Left cardiac atrium (tissue), 4 donors: Measurements from ENCODE around the gene MBOAT2. TPM values are rescaled to one million over a fixed set of nuclear protein-coding genes. Genes with fewer than 3 reads are reported as not detected.

ENCODE experiments used
- ATAC-seq, 2 donors: fragments of 200-7000 bp; cut with Tn5 transposase; one replicate each; pipeline ENCODE4 v1.9.1; 2020; ENCODE audit warnings: mild to moderate bottlenecking in 2 of 2, moderate library complexity in 2 of 2
- DNase-seq: peaks from one replicate; pipeline ENCODE4 v3.0.0-alpha.2; 2020
- intact Hi-C, 2 donors: fragments of 100-400 bp; cut with DNase I; formaldehyde crosslinking; loops; one replicate each; pipeline versions ENCODE4 v1.14.1 to v1.15.1; 2022 to 2023
- total RNA-seq, 2 donors: library from RNA; stranded (reverse); fragmentation: NEBNext Ultra II Directional; extraction: Animal tissue kit (Norgen Biotek cat#: 25700); gene quantifications; one replicate each; pipeline ENCODE4 v1.2.1, GENCODE V29; 2021
- donor health status: DM: no; HTN: yes; CAD: no.
- donor health status: DM: no; HTN: yes; CAD: no; lungs with severe emphysema.
- donor health status: DM: yes; HTN: yes; CAD: no.
- donor health status: Dilated cardiomyopathy.

The MBOAT2 gene
- total RNA-seq, 2 donors from 2014 or later, result 6.7 to 8.8 TPM

GRCh38 chr2:9021563-9022211 lies 18.2 kb upstream of the MBOAT2 start:
- intact Hi-C loops, result no loop called here
- ATAC-seq, result no peak
- DNase-seq, result no peak

- intact Hi-C loops, result no loop called here
- DNase-seq (no peak), ATAC-seq (no peak)
These were observed 16.8 kb upstream of the MBOAT2 start for GRCh38 chr2:9020267-9020666.

GRCh38 chr2:9018534-9018933 lies 15.1 kb upstream of the MBOAT2 start:
- no peak for DNase-seq

GRCh38 chr2:9018109-9018508 lies 14.6 kb upstream of the MBOAT2 start:
- DNase-seq (no peak), ATAC-seq (no peak)
- intact Hi-C loops, result no loop called here

More at GRCh38 chr2:9018534-9018933, 15.1 kb upstream of the MBOAT2 start:
- ATAC-seq, result no peak
- intact Hi-C loops, result no loop called here

- intact Hi-C loops, result no loop called here
- no peak for DNase-seq
- ATAC-seq, result no peak
These were observed 13.9 kb upstream of the MBOAT2 start for GRCh38 chr2:9017411-9017810.

DNA sequence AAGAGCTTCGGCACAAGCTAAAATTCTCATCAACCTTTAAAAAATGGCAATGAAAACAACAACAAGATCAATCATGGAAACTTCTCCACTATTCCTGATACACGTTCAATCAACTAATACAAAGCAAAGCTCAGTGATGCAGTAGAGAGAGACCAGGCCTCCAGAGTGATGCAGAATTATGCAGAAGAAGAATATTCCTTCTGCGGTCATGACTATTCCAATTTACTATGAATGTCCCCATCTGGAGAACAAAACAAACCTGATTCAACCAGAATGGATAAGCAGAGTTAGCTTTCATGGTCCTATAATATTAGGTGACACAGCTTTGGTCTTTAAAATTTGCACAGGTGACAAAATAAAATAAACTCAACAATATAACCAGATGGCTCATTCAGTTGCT lies 12.5 kb upstream of the MBOAT2 start:
- no peak for DNase-seq
- no peak for ATAC-seq
- intact Hi-C loops, result no loop called here

DNA sequence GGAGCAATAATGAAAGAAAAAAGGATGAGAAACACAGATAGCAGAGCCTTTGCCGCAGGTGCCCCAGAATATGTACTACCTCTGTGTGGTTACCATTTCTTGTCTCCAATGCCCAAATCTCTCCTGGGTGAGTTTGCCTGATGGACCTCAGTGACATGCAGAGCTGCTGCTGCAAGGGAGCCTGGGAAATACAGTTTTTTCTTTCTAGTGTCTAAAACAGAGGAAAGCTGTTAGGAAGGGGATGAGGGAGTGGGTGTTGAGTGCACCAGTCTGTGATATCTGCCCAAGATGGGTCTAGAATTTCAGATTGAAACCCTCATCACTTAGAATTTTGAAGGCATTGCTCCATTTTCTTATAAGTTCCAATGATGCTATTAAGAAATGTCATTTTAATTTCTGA lies 9.9 kb upstream of the MBOAT2 start:
- no peak for DNase-seq
- no peak for ATAC-seq
- intact Hi-C loops, result no loop called here

- no peak for ATAC-seq
- DNase-seq, result no peak
- intact Hi-C loops, result no loop called here
These were observed 7.4 kb upstream of the MBOAT2 start for GRCh38 chr2:9010866-9011265.

GRCh38 chr2:9008951-9009664 lies 5.6 kb upstream of the MBOAT2 start:
- DNase-seq (no peak), ATAC-seq (no peak)
- intact Hi-C loops, result loop anchor here in 1 of 2 donors (10.0 kb wide), 1 partner anchor 96 kb away; no protein-coding TSS in a partner anchor

- intact Hi-C loops, result loop anchor here in 1 of 2 donors (10.0 kb wide), 1 partner anchor 98 kb away; no protein-coding TSS in a partner anchor
- no peak for ATAC-seq
- no peak for DNase-seq
These were observed 2.9 kb upstream of the MBOAT2 start for GRCh38 chr2:9006368-9006767.

DNA sequence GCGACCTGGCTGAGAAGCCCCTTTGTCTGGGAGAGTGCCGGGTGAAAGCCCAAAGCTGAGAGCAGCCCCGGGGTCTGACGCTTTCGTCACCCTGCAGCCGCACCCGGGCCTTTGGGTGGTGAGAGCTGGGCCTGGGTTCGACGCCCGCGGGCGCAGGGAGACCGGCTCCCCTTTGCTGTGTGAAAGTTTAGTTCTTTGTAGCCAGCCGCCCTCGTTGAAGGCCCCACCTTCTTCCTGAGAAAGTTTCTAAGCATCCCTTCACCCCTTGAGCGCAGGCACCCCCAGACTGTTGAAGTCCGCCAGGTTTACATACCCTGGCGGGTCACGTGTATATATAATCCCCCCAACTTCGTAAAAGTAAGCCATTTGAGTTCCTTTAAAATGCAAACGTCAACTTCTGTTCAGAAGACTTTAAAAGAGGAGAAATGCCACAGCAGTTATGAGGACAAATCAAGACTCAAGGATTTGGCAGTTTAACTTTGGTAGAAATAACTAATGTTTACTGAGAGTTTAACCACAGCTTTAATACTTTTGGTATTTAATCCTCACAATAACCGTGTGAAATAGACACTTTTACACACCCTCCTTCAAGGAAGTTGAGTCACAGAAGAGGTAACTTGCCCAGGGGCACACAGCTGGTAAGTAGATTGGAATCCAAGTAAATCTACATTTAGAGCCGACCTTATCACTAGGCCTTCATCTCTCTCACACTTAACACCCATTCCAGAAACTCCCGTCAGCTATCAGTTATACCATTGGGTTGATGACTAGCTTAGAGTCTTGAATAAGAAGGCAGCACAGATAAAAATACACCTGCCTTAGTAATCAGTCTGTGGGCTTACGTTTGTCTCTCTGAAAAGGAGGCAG lies 1.1 kb upstream of the MBOAT2 start:
- ATAC-seq (no peak), DNase-seq (no peak)
- intact Hi-C loops, result loop anchor here in 1 of 2 donors (10.0 kb wide), 1 partner anchor 100 kb away; no protein-coding TSS in a partner anchor

- intact Hi-C loops, result loop anchor here in 1 of 2 donors (10.0 kb wide), 1 partner anchor 102 kb away; no protein-coding TSS in a partner anchor
- ATAC-seq, result no peak
- DNase-seq, result no peak
These were observed 193 bp downstream of the MBOAT2 start for GRCh38 chr2:9003366-9003615.

GRCh38 chr2:9002637-9003365 lies 683 bp downstream of the MBOAT2 start:
- no peak for DNase-seq
- intact Hi-C loops, result loop anchor here in 1 of 2 donors (10.0 kb wide), 1 partner anchor 102 kb away; no protein-coding TSS in a partner anchor
- peak in 1 of 2 donors; percentile 15 for ATAC-seq

DNA sequence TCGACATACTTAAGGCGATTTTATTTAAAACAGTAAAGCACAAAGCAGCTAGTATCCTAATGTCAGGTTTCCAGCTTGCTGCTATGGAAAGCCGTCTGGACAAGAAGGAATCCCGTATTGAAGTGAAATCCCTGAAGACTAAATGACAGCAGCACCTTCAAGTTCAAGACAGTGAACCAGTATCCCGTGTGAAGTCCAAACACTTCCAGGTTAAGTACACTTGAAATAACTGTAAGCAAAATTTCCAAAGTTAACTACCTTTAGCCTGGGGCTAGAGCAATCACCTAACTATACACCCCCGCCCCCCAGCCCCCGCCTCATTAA lies 1.2 kb downstream of the MBOAT2 start:
- ATAC-seq (no peak), DNase-seq (no peak)
- intact Hi-C loops, result loop anchor here in 1 of 2 donors (10.0 kb wide), 1 partner anchor 103 kb away; no protein-coding TSS in a partner anchor

DNA sequence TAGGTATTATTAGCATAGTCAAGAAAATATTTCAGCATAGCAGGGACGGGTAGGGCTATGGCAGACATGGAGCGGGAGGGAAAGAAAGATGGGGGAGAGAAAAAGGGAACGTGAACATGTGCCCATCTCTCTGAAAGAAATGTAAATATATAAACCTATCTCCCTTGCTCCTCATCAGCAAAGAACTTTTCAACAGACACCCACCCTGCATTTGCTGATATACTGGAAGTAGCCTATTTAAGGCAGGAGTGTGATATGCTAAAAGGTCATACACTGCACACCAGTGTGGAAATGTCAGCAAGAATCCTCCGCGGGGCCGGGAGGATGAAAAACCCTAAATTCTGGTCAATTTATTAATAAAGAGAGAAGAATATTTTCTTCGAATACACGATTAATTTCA lies 1.7 kb downstream of the MBOAT2 start:
- ATAC-seq, result no peak
- intact Hi-C loops, result loop anchor here in 1 of 2 donors (10.0 kb wide), 1 partner anchor 103 kb away; no protein-coding TSS in a partner anchor
- no peak for DNase-seq

- ATAC-seq (no peak), DNase-seq (no peak)
- intact Hi-C loops, result loop anchor here in 1 of 2 donors (10.0 kb wide), 1 partner anchor 104 kb away; no protein-coding TSS in a partner anchor
These were observed 2.3 kb downstream of the MBOAT2 start for GRCh38 chr2:9001229-9001628.

DNA sequence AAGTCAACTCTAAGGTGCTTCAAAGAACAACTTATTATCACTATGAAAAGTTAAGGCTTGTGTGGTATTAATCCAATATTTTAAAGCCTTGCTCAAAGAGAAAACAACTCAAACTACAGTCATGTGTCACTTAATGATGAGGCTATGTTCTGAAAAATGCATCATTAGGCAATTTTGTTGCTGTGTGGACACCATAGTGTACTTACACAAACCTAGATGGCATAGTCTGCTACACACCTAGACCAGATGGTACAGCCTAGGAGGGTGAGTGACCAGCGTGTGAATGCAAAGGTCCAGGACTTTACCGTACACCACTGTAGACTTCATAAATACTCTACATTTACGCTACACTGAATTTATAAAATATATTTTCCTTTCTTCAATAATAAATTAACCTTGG lies 3.0 kb downstream of the MBOAT2 start:
- ATAC-seq (no peak), DNase-seq (no peak)
- intact Hi-C loops, result loop anchor here in 1 of 2 donors (10.0 kb wide), 1 partner anchor 104 kb away; no protein-coding TSS in a partner anchor

GRCh38 chr2:8999797-9000196 lies 3.7 kb downstream of the MBOAT2 start:
- DNase-seq, result no peak
- intact Hi-C loops, result loop anchor here in 1 of 2 donors (10.0 kb wide), 1 partner anchor 105 kb away; no protein-coding TSS in a partner anchor
- no peak for ATAC-seq

DNA sequence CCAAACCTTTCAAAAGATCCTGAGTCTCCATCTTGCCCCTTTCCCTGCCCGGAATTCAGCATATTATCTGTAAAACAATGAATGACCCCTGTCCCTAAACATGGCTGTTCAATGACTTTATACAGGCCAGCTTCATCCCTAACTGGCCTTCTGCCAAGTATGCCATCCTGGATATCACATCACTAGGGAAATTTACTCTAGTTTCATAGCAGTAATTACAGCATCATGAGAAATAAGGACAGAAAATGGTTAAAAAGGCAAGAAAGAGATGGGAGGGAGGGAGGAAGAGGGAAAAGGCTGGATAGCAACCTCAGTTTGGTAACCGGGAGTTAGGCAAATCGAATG lies 4.4 kb downstream of the MBOAT2 start:
- intact Hi-C loops, result no loop called here
- DNase-seq, result no peak
- ATAC-seq, result no peak
